Measurements from ENCODE around the gene PCDHA10.
A peak's percentile ranks its signal among the peaks of the same experiment; 100 is the strongest.
"Not testable (repeated sequence)": the region's sequence is repeated elsewhere in the genome, so short reads cannot be mapped to it uniquely, and the experiment has no call there.

The PCDHA10 gene

GRCh38 chr5:140855772-140856674 lies at the start of gene PCDHA10:
TSS of gene PCDHA10 (plus strand) at chr5:140855897. CDS start at chr5:140856049, 152 bp downstream.
- DNase-seq = no peak

GRCh38 chr5:140806834-140807775 lies 48.6 kb upstream of the PCDHA10 start, which contains the start of gene PCDHA4:
TSS of gene PCDHA4 (plus strand) at chr5:140807068.
- peak; percentile 43 for DNase-seq

- DNase-seq = not testable (repeated sequence)
Observed at GRCh38 chr5:140808241-140808888, 47.3 kb upstream of the PCDHA10 start.

- DNase-seq = no peak
Observed at GRCh38 chr5:140808889-140809291, 46.8 kb upstream of the PCDHA10 start.

GRCh38 chr5:140821375-140822280 lies 34.1 kb upstream of the PCDHA10 start, which contains the start of gene PCDHA5:
TSS of gene PCDHA5 (plus strand) at chr5:140821613.
- DNase-seq = peak; percentile 64

GRCh38 chr5:140822281-140822629 lies 33.4 kb upstream of the PCDHA10 start:
- DNase-seq = no peak

- not testable (repeated sequence) for DNase-seq
Observed at GRCh38 chr5:140822969-140823368, 32.7 kb upstream of the PCDHA10 start.

- no peak for DNase-seq
Observed at GRCh38 chr5:140823475-140823874, 32.2 kb upstream of the PCDHA10 start.

- no peak for DNase-seq
Observed at GRCh38 chr5:140827704-140828361, 27.9 kb upstream of the PCDHA10 start, which contains the start of gene PCDHA6. TSS of gene PCDHA6 (plus strand) at chr5:140827960. CDS start at chr5:140828092, 132 bp downstream.

GRCh38 chr5:140828362-140828737 lies 27.3 kb upstream of the PCDHA10 start:
- DNase-seq = no peak

GRCh38 chr5:140829511-140830501 lies 25.9 kb upstream of the PCDHA10 start:
- not testable (repeated sequence) for DNase-seq

GRCh38 chr5:140833993-140834392 lies 21.7 kb upstream of the PCDHA10 start, which contains the start of gene PCDHA7:
TSS of gene PCDHA7 (plus strand) at chr5:140834269. CDS start at chr5:140834384, 115 bp downstream.
- DNase-seq = no peak

GRCh38 chr5:140834439-140835008 lies 21.2 kb upstream of the PCDHA10 start:
- DNase-seq = not testable (repeated sequence)

- DNase-seq = no peak
Observed at GRCh38 chr5:140835622-140836510, 19.8 kb upstream of the PCDHA10 start.

GRCh38 chr5:140840978-140841962 lies 14.4 kb upstream of the PCDHA10 start, which contains the start of gene PCDHA8:
TSS of gene PCDHA8 (plus strand) at chr5:140841187. CDS start at chr5:140841322, 135 bp downstream.
- peak; percentile 35 for DNase-seq
